K562 (cell line): ENCODE measurements around the gene LHPP. TPM values are rescaled to one million over a fixed set of nuclear protein-coding genes. Genes with fewer than 3 reads are reported as not detected.

Experiments used
- ATF2 ChIP-seq: sonication (generic); formaldehyde crosslinking; IDR thresholded peaks from 2 replicates; pipeline ENCODE4 v1.8.1; 2022; ENCODE audit warnings: missing genetic modification reagents
- BMI1 ChIP-seq: fragments of 150-350 bp; IDR thresholded peaks from 2 replicates; pipeline ENCODE4 v1.6.1; 2014; ENCODE audit warnings: low read length
- C11orf30 ChIP-seq: fragments of 450-650 bp; IDR thresholded peaks from 2 replicates; pipeline ENCODE4 v1.6.1; 2016; ENCODE audit warnings: low read depth, mild to moderate bottlenecking
- CREB3L1 ChIP-seq: fragments of 450-650 bp; IDR thresholded peaks from 2 replicates; pipeline ENCODE4 v1.6.1; 2014; ENCODE audit warnings: low read depth, mild to moderate bottlenecking, moderate library complexity, borderline replicate concordance
- CREB5 ChIP-seq: fragments of 250-450 bp; sonication (Bioruptor Pico); IDR thresholded peaks from 2 replicates; pipeline ENCODE4 v1.5.0; 2020; ENCODE audit warnings: mild to moderate bottlenecking
- DLX4 ChIP-seq: fragments of 250-450 bp; sonication (Bioruptor Pico); IDR thresholded peaks from 2 replicates; pipeline ENCODE4 v1.6.1; 2021; ENCODE audit warnings: mild to moderate bottlenecking
- E2F8 ChIP-seq: fragments of 450-650 bp; IDR thresholded peaks from 2 replicates; pipeline ENCODE4 v1.7.1; 2018; ENCODE audit warnings: mild to moderate bottlenecking, low read depth; ENCODE audit not compliant: partially characterized antibody
- HNRNPUL1 ChIP-seq: fragments of 200-400 bp; formaldehyde crosslinking; IDR thresholded peaks from 2 replicates; pipeline ENCODE4 v1.6.1; 2017; ENCODE audit warnings: low read length
- MCM2 ChIP-seq: fragments of 450-650 bp; IDR thresholded peaks from 2 replicates; pipeline ENCODE4 v1.6.1; 2017; ENCODE audit warnings: low read depth, mild to moderate bottlenecking
- NBN ChIP-seq: fragments of 450-650 bp; IDR thresholded peaks from 2 replicates; pipeline ENCODE4 v1.6.1; 2016; ENCODE audit warnings: low read depth, mild to moderate bottlenecking
- POLR2A ChIP-seq: fragments of 450-650 bp; conservative IDR thresholded peaks from 2 replicates; pipeline ENCODE4 v1.6.1; 2016
- TAF1 ChIP-seq: IDR thresholded peaks from 2 replicates; pipeline ENCODE4 v1.6.1; 2011; ENCODE audit warnings: mild to moderate bottlenecking, low read length, moderate library complexity; ENCODE audit not compliant: insufficient read depth, control insufficient read depth, severe bottlenecking; ENCODE audit errors: extremely low read depth
- TRIM24 ChIP-seq, 2 experiments: fragments of 450-650 bp; IDR thresholded peaks; 2 replicates each; pipeline ENCODE4 v1.6.1; 2016
- ZBTB8A ChIP-seq: fragments of 450-650 bp; IDR thresholded peaks from 2 replicates; pipeline ENCODE4 v1.6.1; 2018; ENCODE audit warnings: mild to moderate bottlenecking, moderate library complexity; ENCODE audit not compliant: partially characterized antibody
- ZNF280A ChIP-seq: fragments of 450-650 bp; IDR thresholded peaks from 2 replicates; pipeline ENCODE4 v1.6.1; 2018; ENCODE audit warnings: mild to moderate bottlenecking, low read depth; ENCODE audit not compliant: partially characterized antibody
- ZNF41 ChIP-seq: fragments of 250-450 bp; sonication (Bioruptor Pico); conservative IDR thresholded peaks from 2 replicates; pipeline ENCODE4 v1.4.0; 2020; ENCODE audit warnings: mild to moderate bottlenecking
- ZNF445 ChIP-seq: fragments of 250-450 bp; sonication (Bioruptor Pico); IDR thresholded peaks from 2 replicates; pipeline ENCODE4 v1.4.0; 2020; ENCODE audit warnings: low read depth, mild to moderate bottlenecking, moderate library complexity
- polyA plus RNA-seq, 8 experiments: library from polyadenylated mRNA; depleted of rRNA in 4 of 8; stranded (reverse) in 5 of 8; unstranded in 3 of 8; fragments of >200 nt; fragmentation: Nextera tagmentation in 2 of 8; fragmentation: Illumina TruSeq in 1 of 8; extraction: Ambion mirVana in 2 of 8; extraction: Trizol in 1 of 8; gene quantifications; 2 replicates each; pipeline versions ENCODE4 v1.2.1 to v1.2.3, GENCODE V29; 2011 to 2014; ENCODE audit warnings: inconsistent platforms in 1 of 8, missing spikeins in 1 of 8
- total RNA-seq, 7 experiments: library from RNA; depleted of rRNA in 6 of 7; stranded (reverse); fragments of >200 nt in 6 of 7; fragmentation: Illumina TruSeq in 2 of 7; extraction: Trizol in 2 of 7; gene quantifications; 2 replicates each; pipeline versions ENCODE4 v1.2.1 to v1.2.3, GENCODE V29; 2011 to 2021; ENCODE audit warnings: low replicate concordance in 1 of 7

The LHPP gene
- total and polyA plus RNA-seq, 9 of the 15 experiments (the other 6 are each of a cell fraction or from before 2014, with no cell fraction given) = 0.34 to 7.4 (median 3.0) TPM

- no peak for TF ChIP-seq ATF2 (CRISPR knock-in tag)
- TF ChIP-seq CREB5 = no peak
- peak; percentile 32 to 58; a peak in 3 of 4 replicates for TF ChIP-seq TRIM24 (IDR thresholded peaks at IDR 0.05)
- TF ChIP-seq C11orf30 = no peak
- no peak for TF ChIP-seq MCM2
- TF ChIP-seq POLR2A = no peak
- TF ChIP-seq E2F8 = no peak
- TF ChIP-seq TAF1 = no peak
- TF ChIP-seq BMI1 = no peak
- TF ChIP-seq HNRNPUL1 = no peak
- TF ChIP-seq CREB3L1 = no peak
- no peak for TF ChIP-seq ZNF41 (CRISPR knock-in tag)
- no peak for TF ChIP-seq ZBTB8A
- TF ChIP-seq ZNF445 = no peak
- no peak for TF ChIP-seq ZNF280A
- no peak for TF ChIP-seq DLX4 (CRISPR knock-in tag)
- TF ChIP-seq NBN = no peak
Observed at GRCh38 chr10:124453960-124454610, 7.5 kb upstream of the LHPP start (continued).
